Heart left ventricle (tissue), 13 donors: Measurements from ENCODE around the gene C17orf58.

Source experiments
- CTCF ChIP-seq, 12 donors: fragments of 200-600 bp; sonication (generic) in 4 of 12; IDR thresholded peaks; one replicate each; pipeline versions ENCODE4 v1.5.0 to v1.8.0; 2018 to 2022; ENCODE audit warnings: antibody characterized with exemption in 12 of 12, mild to moderate bottlenecking in 5 of 12
- POLR2A ChIP-seq, 2 donors: fragments of 450-650 bp; IDR thresholded peaks; one replicate each; pipeline ENCODE4 v1.6.1; 2017; ENCODE audit warnings: antibody characterized with exemption in 2 of 2, mild to moderate bottlenecking in 2 of 2, moderate library complexity in 2 of 2
- donor health status: ischemic (EF 13 %, LVEDD 7.1; RV severe dilation, severe dysfunction).
- donor health status: DM: no; HTN: yes; CAD: no.
- donor health status: DM: no; HTN: no; CAD: no.
- donor health status: ischemic (EF 25% LVEDD 6.9; RV normal size, moderate dysfunction).
- donor health status: ischemic (EF 25% LVEDD 5.7; RV mildly dilated, moderate dysfunction).
- donor health status: ischemic (EF 35%, LVEDD 5.7; RV mildly dilated, moderate dysfunction).
- donor health status: nonischemic (EF 11% LVEDD 7.7; RV severe dilation, severe dysfunction).
- donor health status: DM: yes; HTN: yes; CAD: no.
- donor health status: PGD.
- donor health status: ischemic (EF 29% LVEDD 5.4; RV normal size, mild dysfunction).
- donor health status: nonischemic (EF 23%, LVEDD 6.1; RV moderate dilation, normal function).

- TF ChIP-seq POLR2A (IDR thresholded peaks at IDR 0.05) (no peak), CTCF (IDR thresholded peaks at IDR 0.05) (no peak)
Observed at GRCh38 chr17:67947325-67947813, 48.9 kb downstream of the C17orf58 start.
